Liver (tissue), 9 donors: ENCODE measurements around the gene SYTL3. TPM values are rescaled to one million over a fixed set of nuclear protein-coding genes. Genes with fewer than 3 reads are reported as not detected.

Experiments used
- DNase-seq: peaks from one replicate; pipeline ENCODE4 v3.0.0-alpha.2; 2017; ENCODE audit warnings: low spot score
- H3K27ac ChIP-seq, 2 donors: one replicate each; pipeline ENCODE4 v1.7.0; 2013; ENCODE audit warnings: inconsistent platforms in 2 of 2, low read length in 2 of 2, control low read depth in 1 of 2, low read depth in 1 of 2, mild to moderate bottlenecking in 1 of 2
- H3K27me3 ChIP-seq, 4 donors: one replicate each; pipeline versions ENCODE4 v1.6.1 to v1.7.0; 2013; ENCODE audit warnings: low read length in 3 of 4, inconsistent platforms in 1 of 4, mild to moderate bottlenecking in 1 of 4, moderate library complexity in 1 of 4; ENCODE audit not compliant: control insufficient read depth in 4 of 4, insufficient read depth in 4 of 4
- H3K36me3 ChIP-seq, 4 donors: one replicate each; pipeline versions ENCODE4 v1.6.1 to v1.7.0; 2013; ENCODE audit warnings: low read length in 3 of 4, mild to moderate bottlenecking in 3 of 4, low read depth in 1 of 4, moderate library complexity in 1 of 4; ENCODE audit not compliant: control insufficient read depth in 4 of 4, insufficient read depth in 3 of 4
- H3K4me1 ChIP-seq, 4 donors: one replicate each; pipeline versions ENCODE4 v1.6.1 to v1.7.0; 2013; ENCODE audit warnings: low read length in 3 of 4, mild to moderate bottlenecking in 3 of 4, moderate library complexity in 1 of 4; ENCODE audit not compliant: control insufficient read depth in 4 of 4, insufficient read depth in 4 of 4
- H3K4me3 ChIP-seq, 3 donors: one replicate each; pipeline versions ENCODE4 v1.6.1 to v1.7.0; 2013; ENCODE audit warnings: low read length in 3 of 3, control low read depth in 1 of 3, low read depth in 1 of 3, mild to moderate bottlenecking in 1 of 3
- H3K9ac ChIP-seq, 2 donors: one replicate each; pipeline ENCODE4 v1.7.0; 2013; ENCODE audit warnings: low read length in 2 of 2, mild to moderate bottlenecking in 2 of 2, moderate library complexity in 2 of 2, control low read depth in 1 of 2, low read depth in 1 of 2
- H3K9me3 ChIP-seq, 4 donors: one replicate each; pipeline versions ENCODE4 v1.6.1 to v1.7.0; 2013; ENCODE audit warnings: low read length in 3 of 4; ENCODE audit not compliant: control insufficient read depth in 4 of 4
- ATF3 ChIP-seq: IDR thresholded peaks from 2 replicates; pipeline ENCODE4 v1.6.1; 2016; ENCODE audit warnings: antibody characterized with exemption
- CTCF ChIP-seq: fragments of 150-350 bp; IDR thresholded peaks from 2 replicates; pipeline ENCODE4 v1.5.1; 2017; ENCODE audit warnings: improper control_type of control experiment, low read depth, low read length; ENCODE audit not compliant: missing input control
- EGR1 ChIP-seq, 2 donors: IDR thresholded peaks; 2 replicates each; pipeline ENCODE4 v1.6.1; 2016 to 2018; ENCODE audit warnings: antibody characterized with exemption in 2 of 2, low read depth in 2 of 2
- FOXA1 ChIP-seq: IDR thresholded peaks from 2 replicates; pipeline ENCODE4 v1.6.1; 2016; ENCODE audit warnings: antibody characterized with exemption
- FOXA2 ChIP-seq: IDR thresholded peaks from 2 replicates; pipeline ENCODE4 v1.6.1; 2016; ENCODE audit warnings: antibody characterized with exemption
- GABPA ChIP-seq, 2 donors: IDR thresholded peaks in 1 of 2; conservative IDR thresholded peaks in 1 of 2; 2 replicates each; pipeline ENCODE4 v1.6.1; 2016; ENCODE audit warnings: antibody characterized with exemption in 2 of 2, mild to moderate bottlenecking in 1 of 2, moderate library complexity in 1 of 2
- HNF4G ChIP-seq: IDR thresholded peaks from 2 replicates; pipeline ENCODE4 v1.6.1; 2016; ENCODE audit warnings: antibody characterized with exemption
- JUND ChIP-seq, 2 donors: IDR thresholded peaks; 2 replicates each; pipeline ENCODE4 v1.6.1; 2016; ENCODE audit warnings: antibody characterized with exemption in 2 of 2
- NR2F2 ChIP-seq: IDR thresholded peaks from 2 replicates; pipeline ENCODE4 v1.6.1; 2016; ENCODE audit warnings: antibody characterized with exemption
- RAD21 ChIP-seq, 2 donors: IDR thresholded peaks; 2 replicates each; pipeline ENCODE4 v1.6.1; 2016; ENCODE audit warnings: antibody characterized with exemption in 2 of 2, mild to moderate bottlenecking in 2 of 2
- RXRA ChIP-seq, 2 donors: IDR thresholded peaks; 2 replicates each; pipeline ENCODE4 v1.6.1; 2017 to 2018; ENCODE audit warnings: antibody characterized with exemption in 2 of 2, mild to moderate bottlenecking in 1 of 2
- SP1 ChIP-seq: IDR thresholded peaks from 2 replicates; pipeline ENCODE4 v1.6.1; 2018; ENCODE audit warnings: antibody characterized with exemption, mild to moderate bottlenecking
- TAF1 ChIP-seq: conservative IDR thresholded peaks from 2 replicates; pipeline ENCODE4 v1.6.1; 2016; ENCODE audit warnings: antibody characterized with exemption, mild to moderate bottlenecking
- YY1 ChIP-seq: IDR thresholded peaks from 2 replicates; pipeline ENCODE4 v1.6.1; 2016; ENCODE audit warnings: antibody characterized with exemption, mild to moderate bottlenecking
- ZBTB33 ChIP-seq: IDR thresholded peaks from 2 replicates; pipeline ENCODE4 v1.6.1; 2016; ENCODE audit warnings: antibody characterized with exemption
- WGBS: extraction: QIAGEN DNeasy Blood & Tissue Kit; methylation state at CpG from one replicate; pipeline ENCODE4 v1.1.7; 2013; 5-methylcytosine and 5-hydroxymethylcytosine counted together
- polyA plus RNA-seq, 2 donors: library from polyadenylated mRNA; stranded (reverse) in 1 of 2; unstranded in 1 of 2; fragments of 200-250 nt in 1 of 2; fragments of >200 nt in 1 of 2; fragmentation: Nextera tagmentation in 1 of 2; extraction: Ambion mirVana in 1 of 2; gene quantifications; one replicate each; pipeline versions ENCODE4 v1.2.1 to v1.2.3, GENCODE V29; 2013 to 2015
- total RNA-seq, 2 donors: library from RNA; depleted of rRNA; stranded (reverse); fragments of >200 nt; gene quantifications; one replicate each; pipeline ENCODE4 v1.2.3, GENCODE V29; 2014
- TF ChIP-seq, protein P1 (sequence below): IDR thresholded peaks from 2 replicates; pipeline ENCODE4 v1.6.1; 2016; ENCODE audit warnings: antibody characterized with exemption
- TF ChIP-seq, protein P2 (sequence below): IDR thresholded peaks from 2 replicates; pipeline ENCODE4 v1.6.1; 2016; ENCODE audit warnings: antibody characterized with exemption, mild to moderate bottlenecking
- donor health status: healthy.
- donor health status: healthy.
- donor health status: healthy.
- donor health status: healthy.
- donor health status: healthy.

Gene SYTL3
- total and polyA plus RNA-seq, 4 donors, result 0.28 to 1.7 (median 0.51) TPM

DNA sequence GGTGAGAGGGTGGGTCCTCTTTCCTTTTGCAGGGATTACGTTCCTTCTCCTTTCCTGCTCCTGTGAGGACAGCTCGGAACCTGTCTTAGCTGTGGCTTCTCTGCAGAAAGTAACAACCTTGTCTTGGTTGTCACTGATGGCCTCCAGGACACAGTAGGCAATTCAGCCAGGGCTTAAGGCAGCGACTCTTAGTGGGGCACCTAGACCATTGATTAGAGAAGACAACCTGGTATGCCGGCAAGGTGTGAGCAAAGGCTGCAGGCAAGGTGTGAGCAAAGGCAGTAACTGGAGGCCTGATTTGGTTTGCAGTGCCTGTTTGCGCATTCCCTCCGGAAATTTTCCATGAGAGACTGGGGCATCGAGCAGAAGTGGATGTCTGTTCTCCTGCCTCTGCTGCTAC is 42.9 kb upstream of the SYTL3 start (continued):
- no peak for TF ChIP-seq SP1

DNA sequence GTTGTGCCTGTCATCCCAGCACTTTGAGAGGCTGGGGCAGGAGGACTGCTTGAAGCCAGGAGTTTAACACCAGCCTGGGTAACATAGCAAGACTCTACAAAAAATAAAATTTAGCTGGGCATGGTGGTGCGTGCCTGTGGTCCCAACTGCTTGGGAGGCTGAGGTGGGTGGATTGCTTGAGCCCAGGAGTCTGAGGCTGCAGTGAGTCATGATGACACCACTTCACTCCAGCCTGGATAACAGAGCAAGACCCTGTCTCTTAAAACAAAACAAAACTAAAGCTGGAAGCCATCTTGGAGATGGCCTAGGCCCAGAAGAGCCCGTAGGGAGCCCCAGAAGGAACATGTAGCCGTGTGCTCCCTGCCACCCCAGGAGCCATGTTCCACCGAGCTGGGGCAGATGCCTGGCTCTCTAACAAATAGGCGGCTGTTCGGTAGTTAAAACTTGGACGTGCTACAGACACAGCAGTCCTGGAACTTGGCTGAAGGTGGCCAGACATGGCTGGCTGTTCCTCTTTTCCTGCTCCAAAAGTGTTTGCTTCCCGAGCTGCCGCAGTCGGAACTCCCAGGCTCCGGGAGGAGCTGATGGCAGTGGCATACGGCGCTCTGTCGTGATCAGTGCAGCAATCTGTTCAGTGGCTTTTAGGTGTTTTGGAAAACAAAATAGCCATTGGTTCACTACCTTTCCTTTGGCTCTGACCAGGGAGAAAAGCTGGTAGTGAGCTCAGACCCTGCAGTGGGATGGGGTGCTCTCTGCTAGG is 42.3 kb upstream of the SYTL3 start:
- TF ChIP-seq ATF3, result no peak
- no peak for TF ChIP-seq RAD21 (IDR thresholded peaks at IDR 0.05)
- TF ChIP-seq HNF4G, result no peak
- TF ChIP-seq RXRA (IDR thresholded peaks at IDR 0.05), result no peak
- no peak for TF ChIP-seq SP1
- no peak for TF ChIP-seq CTCF
- TF ChIP-seq YY1, result no peak
- TF ChIP-seq GABPA (IDR thresholded peaks at IDR 0.05 in 1 of 2, conservative IDR thresholded peaks at IDR 0.05 in 1 of 2), result no peak
- TF ChIP-seq NR2F2, result no peak

GRCh38 chr6:158608221-158608620 is 41.6 kb upstream of the SYTL3 start:
- H3K9ac ChIP-seq, result no peak overlapping the region
- H3K36me3 ChIP-seq, result peaks cover 8 to 37% (median 21%) of the 10 kb centered on the region in 4 donors
- peaks cover 0 to 2% (median 0%) of the 10 kb centered on the region in 4 donors for H3K4me1 ChIP-seq
- H3K4me3 ChIP-seq, result no peak overlapping the region
- H3K27me3 ChIP-seq, result no peaks in the 10 kb centered on the region
- no peaks in the 10 kb centered on the region for H3K9me3 ChIP-seq
- TF ChIP-seq ZBTB33 (no peak), FOXA2 (no peak), HNF4G (no peak), EGR1 (IDR thresholded peaks at IDR 0.05; ENCODE audit: low read depth in 2 of 2) (no peak), TAF1 (no peak), CTCF (no peak), JUND (IDR thresholded peaks at IDR 0.05) (no peak), GABPA (IDR thresholded peaks at IDR 0.05 in 1 of 2, conservative IDR thresholded peaks at IDR 0.05 in 1 of 2) (no peak), NR2F2 (no peak), RAD21 (IDR thresholded peaks at IDR 0.05) (no peak), SP1 (no peak), FOXA1 (no peak), YY1 (no peak)
- TF ChIP-seq, protein P1, sequence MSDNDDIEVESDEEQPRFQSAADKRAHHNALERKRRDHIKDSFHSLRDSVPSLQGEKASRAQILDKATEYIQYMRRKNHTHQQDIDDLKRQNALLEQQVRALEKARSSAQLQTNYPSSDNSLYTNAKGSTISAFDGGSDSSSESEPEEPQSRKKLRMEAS, result no peak
- TF ChIP-seq, protein P2, sequence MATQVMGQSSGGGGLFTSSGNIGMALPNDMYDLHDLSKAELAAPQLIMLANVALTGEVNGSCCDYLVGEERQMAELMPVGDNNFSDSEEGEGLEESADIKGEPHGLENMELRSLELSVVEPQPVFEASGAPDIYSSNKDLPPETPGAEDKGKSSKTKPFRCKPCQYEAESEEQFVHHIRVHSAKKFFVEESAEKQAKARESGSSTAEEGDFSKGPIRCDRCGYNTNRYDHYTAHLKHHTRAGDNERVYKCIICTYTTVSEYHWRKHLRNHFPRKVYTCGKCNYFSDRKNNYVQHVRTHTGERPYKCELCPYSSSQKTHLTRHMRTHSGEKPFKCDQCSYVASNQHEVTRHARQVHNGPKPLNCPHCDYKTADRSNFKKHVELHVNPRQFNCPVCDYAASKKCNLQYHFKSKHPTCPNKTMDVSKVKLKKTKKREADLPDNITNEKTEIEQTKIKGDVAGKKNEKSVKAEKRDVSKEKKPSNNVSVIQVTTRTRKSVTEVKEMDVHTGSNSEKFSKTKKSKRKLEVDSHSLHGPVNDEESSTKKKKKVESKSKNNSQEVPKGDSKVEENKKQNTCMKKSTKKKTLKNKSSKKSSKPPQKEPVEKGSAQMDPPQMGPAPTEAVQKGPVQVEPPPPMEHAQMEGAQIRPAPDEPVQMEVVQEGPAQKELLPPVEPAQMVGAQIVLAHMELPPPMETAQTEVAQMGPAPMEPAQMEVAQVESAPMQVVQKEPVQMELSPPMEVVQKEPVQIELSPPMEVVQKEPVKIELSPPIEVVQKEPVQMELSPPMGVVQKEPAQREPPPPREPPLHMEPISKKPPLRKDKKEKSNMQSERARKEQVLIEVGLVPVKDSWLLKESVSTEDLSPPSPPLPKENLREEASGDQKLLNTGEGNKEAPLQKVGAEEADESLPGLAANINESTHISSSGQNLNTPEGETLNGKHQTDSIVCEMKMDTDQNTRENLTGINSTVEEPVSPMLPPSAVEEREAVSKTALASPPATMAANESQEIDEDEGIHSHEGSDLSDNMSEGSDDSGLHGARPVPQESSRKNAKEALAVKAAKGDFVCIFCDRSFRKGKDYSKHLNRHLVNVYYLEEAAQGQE, result no peak
- 97% methylated on average over 12 of the region's 12 CpGs for WGBS
- no peak for DNase-seq
- no peak overlapping the region for H3K27ac ChIP-seq

More for the DNA sequence above, 42.3 kb upstream of the SYTL3 start:
- H3K9me3 ChIP-seq, result no peaks in the 10 kb centered on the region
- peaks cover 8 to 37% (median 21%) of the 10 kb centered on the region in 4 donors for H3K36me3 ChIP-seq
- no peak overlapping the region for H3K27ac ChIP-seq
- H3K9ac ChIP-seq, result no peak overlapping the region
- H3K4me1 ChIP-seq, result peaks cover 0 to 2% (median 0%) of the 10 kb centered on the region in 4 donors
- no peak for DNase-seq
- no peak overlapping the region for H3K4me3 ChIP-seq
- WGBS, result 98% methylated on average over 14 of the region's 14 CpGs
- no peaks in the 10 kb centered on the region for H3K27me3 ChIP-seq
